K562 (cell line): ENCODE measurements around the gene DENND6B. TPM values are rescaled to one million over a fixed set of nuclear protein-coding genes. Genes with fewer than 3 reads are reported as not detected.

ENCODE experiments used
- CHD7 ChIP-seq: fragments of 200-600 bp; sonication (generic); IDR thresholded peaks from one replicate; pipeline ENCODE4 v1.6.1; 2012; ENCODE audit warnings: mild to moderate bottlenecking, low read depth, low read length, inconsistent platforms
- MCM5 ChIP-seq: fragments of 450-650 bp; IDR thresholded peaks from 2 replicates; pipeline ENCODE4 v1.6.1; 2016; ENCODE audit warnings: low read depth
- MTF1 ChIP-seq: fragments of 250-450 bp; sonication (Bioruptor Pico); IDR thresholded peaks from 2 replicates; pipeline ENCODE4 v1.9.0; 2021; ENCODE audit warnings: moderate library complexity, mild to moderate bottlenecking, inconsistent platforms, borderline replicate concordance
- RBM15 ChIP-seq: fragments of 200-400 bp; formaldehyde crosslinking; IDR thresholded peaks from 2 replicates; pipeline ENCODE4 v1.6.1; 2018; ENCODE audit warnings: mild to moderate bottlenecking, low read length, moderate library complexity; ENCODE audit not compliant: insufficient read depth
- SRSF1 ChIP-seq: fragments of 200-400 bp; formaldehyde crosslinking; IDR thresholded peaks from 2 replicates; pipeline ENCODE4 v1.6.1; 2017; ENCODE audit warnings: mild to moderate bottlenecking, low read depth, low read length, moderate library complexity
- TEAD1 ChIP-seq, 2 experiments: fragments of 450-650 bp in 1 of 2; sonication (generic) in 1 of 2; formaldehyde crosslinking; IDR thresholded peaks; 2 replicates each; pipeline versions ENCODE4 v1.4.0 to v1.8.0; 2020 to 2022; ENCODE audit warnings: mild to moderate bottlenecking in 2 of 2, missing genetic modification reagents in 1 of 2
- TEAD2 ChIP-seq: fragments of 450-650 bp; IDR thresholded peaks from 2 replicates; pipeline ENCODE4 v1.6.1; 2016; ENCODE audit warnings: missing genetic modification characterization, control low read depth, missing compliant biosample characterization
- TSHZ1 ChIP-seq: fragments of 250-450 bp; sonication (Bioruptor Pico); IDR thresholded peaks from 2 replicates; pipeline ENCODE4 v1.4.0; 2020; ENCODE audit warnings: mild to moderate bottlenecking, moderate library complexity
- polyA plus RNA-seq, 8 experiments: library from polyadenylated mRNA; depleted of rRNA in 4 of 8; stranded (reverse) in 5 of 8; unstranded in 3 of 8; fragments of >200 nt; fragmentation: Nextera tagmentation in 2 of 8; fragmentation: Illumina TruSeq in 1 of 8; extraction: Ambion mirVana in 2 of 8; extraction: Trizol in 1 of 8; gene quantifications; 2 replicates each; pipeline versions ENCODE4 v1.2.1 to v1.2.3, GENCODE V29; 2011 to 2014; ENCODE audit warnings: inconsistent platforms in 1 of 8, missing spikeins in 1 of 8
- total RNA-seq, 7 experiments: library from RNA; depleted of rRNA in 6 of 7; stranded (reverse); fragments of >200 nt in 6 of 7; fragmentation: Illumina TruSeq in 2 of 7; extraction: Trizol in 2 of 7; gene quantifications; 2 replicates each; pipeline versions ENCODE4 v1.2.1 to v1.2.3, GENCODE V29; 2011 to 2021; ENCODE audit warnings: low replicate concordance in 1 of 7
- TF ChIP-seq, protein P1 (sequence below): fragments of 250-450 bp; sonication (Bioruptor Pico); IDR thresholded peaks from 2 replicates; pipeline ENCODE4 v1.8.0; 2021; ENCODE audit warnings: mild to moderate bottlenecking, moderate library complexity

DENND6B gene
- total and polyA plus RNA-seq, 9 of the 15 experiments (the other 6 are each of a cell fraction or from before 2014, with no cell fraction given) = 0.07 to 3.7 (median 1.5) TPM

DNA sequence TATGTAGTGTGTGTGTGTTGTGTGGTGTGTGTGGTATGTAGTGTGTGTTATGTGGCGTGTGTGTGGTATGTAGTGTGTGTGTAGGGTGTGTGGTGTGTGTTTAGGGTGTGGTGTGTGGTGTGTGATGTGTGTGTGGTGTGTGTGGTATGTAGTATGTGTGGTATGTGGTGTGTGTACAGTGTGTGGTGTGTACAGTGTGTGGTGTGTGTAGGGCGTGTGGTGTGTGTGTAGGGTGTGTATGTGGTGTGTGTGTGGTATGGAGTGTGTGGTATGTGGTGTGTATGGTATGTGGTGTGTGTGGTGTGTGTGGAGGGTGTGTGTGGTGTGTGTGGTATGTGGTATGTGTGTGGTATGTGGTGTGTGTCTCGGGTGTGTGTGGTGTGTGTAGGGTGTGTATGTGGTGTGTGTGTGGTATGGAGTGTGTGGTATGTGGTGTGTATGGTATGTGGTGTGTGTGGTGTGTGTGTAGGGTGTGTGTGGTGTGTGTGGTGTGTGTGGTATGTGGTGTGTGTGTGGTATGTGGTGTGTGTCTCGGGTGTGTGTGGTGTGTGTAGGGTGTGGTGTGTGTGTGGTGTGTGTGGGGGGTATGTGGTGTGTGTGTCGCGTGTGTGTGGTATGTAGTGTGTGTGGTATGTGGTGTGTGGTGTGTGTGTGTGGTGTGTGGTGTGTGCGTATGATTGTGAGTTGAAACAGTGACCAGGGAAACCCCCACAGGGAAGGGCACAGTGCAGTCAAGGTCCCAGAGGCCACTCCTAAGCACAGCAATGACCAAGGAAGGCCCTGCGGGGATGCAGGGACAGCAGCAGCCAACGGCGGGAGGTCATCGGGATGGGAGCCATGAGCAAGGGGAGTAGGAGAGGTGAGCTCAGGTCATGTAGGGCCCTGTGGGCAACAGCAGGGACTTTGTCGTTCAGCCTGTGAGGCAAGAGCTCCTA, 13.4 kb upstream of the DENND6B start (continued):
- TF ChIP-seq, protein P1, sequence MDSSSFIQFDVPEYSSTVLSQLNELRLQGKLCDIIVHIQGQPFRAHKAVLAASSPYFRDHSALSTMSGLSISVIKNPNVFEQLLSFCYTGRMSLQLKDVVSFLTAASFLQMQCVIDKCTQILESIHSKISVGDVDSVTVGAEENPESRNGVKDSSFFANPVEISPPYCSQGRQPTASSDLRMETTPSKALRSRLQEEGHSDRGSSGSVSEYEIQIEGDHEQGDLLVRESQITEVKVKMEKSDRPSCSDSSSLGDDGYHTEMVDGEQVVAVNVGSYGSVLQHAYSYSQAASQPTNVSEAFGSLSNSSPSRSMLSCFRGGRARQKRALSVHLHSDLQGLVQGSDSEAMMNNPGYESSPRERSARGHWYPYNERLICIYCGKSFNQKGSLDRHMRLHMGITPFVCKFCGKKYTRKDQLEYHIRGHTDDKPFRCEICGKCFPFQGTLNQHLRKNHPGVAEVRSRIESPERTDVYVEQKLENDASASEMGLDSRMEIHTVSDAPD (CRISPR knock-in tag) = no peak
- no peak for TF ChIP-seq MTF1
- no peak for TF ChIP-seq TEAD2 (tag)
- no peak for TF ChIP-seq MCM5
- TF ChIP-seq TEAD1 (CRISPR knock-in tag; IDR thresholded peaks at IDR 0.05) = peak in 1 of 2 experiments; percentile 50; a peak in 1 of 4 replicates
- TF ChIP-seq SRSF1 = no peak
- no peak for TF ChIP-seq CHD7
- TF ChIP-seq RBM15 = no peak
- no peak for TF ChIP-seq TSHZ1 (CRISPR knock-in tag)
